ENCODE results near the gene KARS1.

DNA sequence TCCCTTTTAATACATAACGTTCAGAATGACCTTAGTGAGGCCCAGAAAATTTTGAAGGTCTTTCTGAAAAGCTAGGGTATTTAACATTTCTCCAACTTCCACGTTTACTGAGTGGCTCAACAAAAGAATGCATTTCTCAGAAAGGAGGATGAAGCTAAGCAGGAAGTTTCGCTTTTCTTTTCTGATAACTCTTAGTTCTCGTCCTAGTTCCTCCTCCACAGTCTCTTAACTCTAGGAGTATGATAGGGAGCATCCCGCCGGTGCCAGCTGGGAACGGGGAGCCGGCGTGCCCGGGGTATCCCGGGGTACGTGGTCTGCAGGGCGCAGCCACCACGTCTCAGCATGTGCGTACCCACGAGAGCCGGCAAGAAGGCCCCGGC lies 363 bp downstream of the KARS1 start:
- TF ChIP-seq, protein P1, sequence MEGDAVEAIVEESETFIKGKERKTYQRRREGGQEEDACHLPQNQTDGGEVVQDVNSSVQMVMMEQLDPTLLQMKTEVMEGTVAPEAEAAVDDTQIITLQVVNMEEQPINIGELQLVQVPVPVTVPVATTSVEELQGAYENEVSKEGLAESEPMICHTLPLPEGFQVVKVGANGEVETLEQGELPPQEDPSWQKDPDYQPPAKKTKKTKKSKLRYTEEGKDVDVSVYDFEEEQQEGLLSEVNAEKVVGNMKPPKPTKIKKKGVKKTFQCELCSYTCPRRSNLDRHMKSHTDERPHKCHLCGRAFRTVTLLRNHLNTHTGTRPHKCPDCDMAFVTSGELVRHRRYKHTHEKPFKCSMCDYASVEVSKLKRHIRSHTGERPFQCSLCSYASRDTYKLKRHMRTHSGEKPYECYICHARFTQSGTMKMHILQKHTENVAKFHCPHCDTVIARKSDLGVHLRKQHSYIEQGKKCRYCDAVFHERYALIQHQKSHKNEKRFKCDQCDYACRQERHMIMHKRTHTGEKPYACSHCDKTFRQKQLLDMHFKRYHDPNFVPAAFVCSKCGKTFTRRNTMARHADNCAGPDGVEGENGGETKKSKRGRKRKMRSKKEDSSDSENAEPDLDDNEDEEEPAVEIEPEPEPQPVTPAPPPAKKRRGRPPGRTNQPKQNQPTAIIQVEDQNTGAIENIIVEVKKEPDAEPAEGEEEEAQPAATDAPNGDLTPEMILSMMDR (IDR thresholded peaks at IDR 0.05) = no peak
- no peak for TF ChIP-seq POLR2A (IDR thresholded peaks at IDR 0.05)

Measured in heart left ventricle (tissue), 13 donors.